NOMO-1 treated with dmso at 0.1 percent for 144 hours (cell line): ENCODE results near the gene DDX54.
"Not testable (repeated sequence)": the region's sequence is repeated elsewhere in the genome, so short reads cannot be mapped to it uniquely, and the experiment has no call there.

Source experiments
- DNase-seq: peaks from one replicate; lab custom pipeline; 2025; ENCODE audit not compliant: unreplicated experiment; lab: John Stamatoyannopoulos, UW

The DDX54 gene

GRCh38 chr12:113220593-113221180 is 35.4 kb upstream of the DDX54 start:
- DNase-seq: no peak

GRCh38 chr12:113216027-113216426 is 30.7 kb upstream of the DDX54 start:
- no peak for DNase-seq

- DNase-seq: peak; percentile 85
These were observed 29.7 kb upstream of the DDX54 start for GRCh38 chr12:113214895-113215400.

GRCh38 chr12:113211160-113211559 is 25.9 kb upstream of the DDX54 start:
- no peak for DNase-seq

DNA sequence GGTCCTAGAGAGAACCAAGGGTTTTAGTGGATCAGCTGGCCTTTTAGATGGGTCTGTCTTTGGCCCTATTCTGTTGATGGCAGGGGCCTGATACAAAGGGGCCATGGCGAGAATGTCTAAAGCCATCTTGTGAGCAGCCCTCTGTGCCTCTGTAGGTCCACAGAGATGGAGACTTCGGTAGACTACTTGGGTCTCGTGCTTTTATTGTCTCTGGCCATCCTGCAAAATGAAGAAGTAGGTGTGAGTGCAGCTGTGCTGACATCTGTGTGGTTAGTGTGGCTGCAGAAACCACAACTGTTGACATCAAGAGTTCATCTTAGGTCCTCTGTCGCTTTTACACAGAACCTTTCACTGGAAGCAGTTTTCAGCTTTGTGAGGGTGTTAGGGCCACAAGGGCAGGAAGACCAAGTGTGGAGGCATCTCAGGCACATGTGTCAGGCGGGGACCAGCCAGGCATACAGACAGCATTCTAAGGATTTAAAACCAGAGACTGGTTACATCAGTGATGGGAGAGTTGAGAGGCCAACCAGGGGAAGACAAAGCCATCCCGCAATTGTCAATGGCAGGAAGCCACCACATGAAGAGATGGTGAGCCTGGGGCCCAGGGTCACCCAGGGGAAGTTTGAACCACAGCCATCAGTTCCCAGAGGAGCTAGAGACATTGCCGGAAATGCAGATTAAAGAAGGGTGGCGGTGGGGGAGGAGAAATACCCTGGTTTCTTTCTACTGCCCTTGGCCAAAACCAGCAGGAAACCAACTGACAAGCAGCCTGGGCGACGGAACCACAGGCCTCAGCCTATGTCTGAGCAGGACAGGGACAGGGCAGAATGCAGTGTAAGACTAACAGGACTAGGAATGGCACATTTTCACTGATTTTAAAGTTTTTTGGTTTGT is 23.0 kb upstream of the DDX54 start:
- peak; percentile 97 for DNase-seq

DNA sequence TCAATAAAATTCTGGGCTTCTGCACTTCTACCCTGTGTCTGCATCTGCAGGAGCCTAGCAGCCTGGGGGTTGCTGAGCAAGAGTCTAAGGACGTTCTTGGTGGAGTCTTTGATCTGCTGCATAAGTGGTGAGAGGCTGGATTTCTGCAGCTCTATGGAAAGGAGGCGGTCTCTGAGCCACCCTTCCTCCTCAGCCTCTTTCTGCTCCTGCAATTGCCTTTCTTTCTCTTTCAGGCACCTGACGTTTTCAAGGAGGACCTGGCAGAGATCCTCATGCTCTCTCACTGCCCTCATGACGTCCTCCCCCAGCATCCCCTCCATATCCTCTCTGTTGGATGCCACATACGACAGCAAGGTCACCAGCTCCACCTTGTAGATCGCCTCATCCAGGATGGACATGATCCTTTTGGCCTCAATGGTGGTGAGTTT is 22.3 kb upstream of the DDX54 start:
- DNase-seq: peak; percentile 24

GRCh38 chr12:113206802-113207201 is 21.5 kb upstream of the DDX54 start:
- DNase-seq: not testable (repeated sequence)

DNA sequence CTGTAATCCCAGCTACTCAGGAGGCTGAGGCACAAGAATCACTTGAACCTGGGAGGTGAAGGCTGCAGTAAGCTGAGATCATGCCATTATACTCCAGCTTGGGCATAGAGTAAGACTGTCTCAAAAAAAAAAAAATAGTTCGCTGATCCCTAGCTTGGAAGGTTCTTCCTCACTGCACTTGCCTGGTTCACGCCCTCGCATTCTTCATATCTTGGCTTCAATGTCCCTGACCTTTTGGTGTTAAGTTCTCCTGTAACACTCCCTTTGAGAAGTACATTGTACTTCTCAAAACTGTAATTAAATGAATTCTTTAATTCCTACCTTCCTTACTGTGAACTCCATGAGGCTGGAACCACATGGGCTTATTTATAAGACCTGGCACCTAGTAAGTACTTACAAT is 19.5 kb upstream of the DDX54 start:
- no peak for DNase-seq

DNA sequence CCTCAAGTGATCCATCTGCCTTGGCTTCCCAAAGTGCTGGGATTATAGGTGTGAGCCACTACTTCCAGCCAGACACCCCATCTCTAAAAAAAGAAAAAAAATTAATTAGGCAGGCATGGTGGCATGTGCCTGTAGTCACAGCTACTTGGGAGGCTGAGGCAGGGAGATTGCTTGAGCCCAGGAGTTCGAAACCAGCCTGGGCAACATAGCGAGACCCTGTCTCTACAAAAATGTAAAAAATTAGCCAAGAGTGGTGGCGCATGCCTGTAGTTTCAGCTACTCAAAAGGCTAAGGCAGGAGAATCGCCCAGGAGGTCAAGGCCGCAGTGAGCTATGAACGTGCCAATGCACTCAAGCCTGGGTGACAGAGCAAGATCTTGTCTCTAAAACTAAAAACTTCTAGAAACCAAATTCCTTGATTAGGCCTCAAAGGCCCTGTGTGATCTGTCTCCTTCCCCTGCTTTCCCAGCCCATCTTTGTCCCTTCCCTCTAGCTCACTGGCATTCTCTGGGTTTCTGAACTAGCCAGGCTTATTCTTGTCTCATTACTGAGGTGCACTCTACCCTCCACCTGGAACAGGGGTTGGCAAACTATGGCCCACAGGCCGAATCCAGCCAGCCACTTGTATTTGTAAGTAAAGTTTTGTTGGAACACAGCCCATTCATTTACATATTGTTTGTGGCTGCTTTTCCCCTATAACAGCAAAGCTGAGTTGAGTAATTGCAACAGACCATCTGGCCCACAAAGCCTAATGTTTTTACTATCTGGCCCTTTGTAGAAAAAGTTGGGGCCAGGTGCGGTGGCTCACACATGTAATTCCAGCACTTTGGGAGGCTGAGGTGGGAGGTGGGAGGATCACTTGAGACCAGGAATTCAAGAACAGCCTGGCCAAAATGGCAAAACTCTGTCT is 18.8 kb upstream of the DDX54 start:
- DNase-seq: no peak

DNA sequence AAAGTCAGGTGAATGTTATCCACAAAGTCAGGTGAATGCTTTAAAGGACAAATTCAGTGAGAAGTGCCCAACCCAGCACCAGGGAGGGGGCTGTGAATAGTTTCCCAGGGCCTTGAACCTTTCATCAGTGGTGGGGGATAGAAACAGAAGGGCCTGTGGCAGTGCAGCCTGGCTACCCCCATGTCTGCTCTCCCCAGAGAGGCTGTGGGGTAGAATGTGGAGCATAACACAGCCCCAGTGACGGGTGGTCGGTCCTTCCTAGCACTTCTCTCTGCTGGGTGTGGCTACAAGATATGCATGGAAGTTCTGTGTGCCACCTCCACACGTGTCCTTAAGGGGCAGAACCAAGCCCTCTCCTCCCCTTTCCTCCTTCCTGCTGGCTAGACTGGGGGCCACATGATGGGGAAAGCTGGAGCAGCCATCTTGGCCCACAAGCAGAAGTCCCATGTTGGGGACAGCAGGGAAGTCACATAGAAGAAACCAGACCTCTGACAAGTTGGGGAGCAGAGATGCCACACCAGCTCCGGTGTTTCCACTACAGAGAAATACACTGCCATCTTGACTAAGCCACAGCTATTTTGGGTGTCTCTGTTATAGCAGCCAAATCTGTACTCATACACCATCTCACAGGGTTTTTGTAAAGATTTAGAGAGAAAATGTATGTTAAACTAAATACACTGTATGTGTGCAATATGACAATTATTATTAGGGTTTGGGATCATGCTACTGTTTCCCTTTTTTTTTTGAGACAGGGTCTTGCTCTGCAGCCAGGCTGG is 17.2 kb upstream of the DDX54 start:
- no peak for DNase-seq

DNA sequence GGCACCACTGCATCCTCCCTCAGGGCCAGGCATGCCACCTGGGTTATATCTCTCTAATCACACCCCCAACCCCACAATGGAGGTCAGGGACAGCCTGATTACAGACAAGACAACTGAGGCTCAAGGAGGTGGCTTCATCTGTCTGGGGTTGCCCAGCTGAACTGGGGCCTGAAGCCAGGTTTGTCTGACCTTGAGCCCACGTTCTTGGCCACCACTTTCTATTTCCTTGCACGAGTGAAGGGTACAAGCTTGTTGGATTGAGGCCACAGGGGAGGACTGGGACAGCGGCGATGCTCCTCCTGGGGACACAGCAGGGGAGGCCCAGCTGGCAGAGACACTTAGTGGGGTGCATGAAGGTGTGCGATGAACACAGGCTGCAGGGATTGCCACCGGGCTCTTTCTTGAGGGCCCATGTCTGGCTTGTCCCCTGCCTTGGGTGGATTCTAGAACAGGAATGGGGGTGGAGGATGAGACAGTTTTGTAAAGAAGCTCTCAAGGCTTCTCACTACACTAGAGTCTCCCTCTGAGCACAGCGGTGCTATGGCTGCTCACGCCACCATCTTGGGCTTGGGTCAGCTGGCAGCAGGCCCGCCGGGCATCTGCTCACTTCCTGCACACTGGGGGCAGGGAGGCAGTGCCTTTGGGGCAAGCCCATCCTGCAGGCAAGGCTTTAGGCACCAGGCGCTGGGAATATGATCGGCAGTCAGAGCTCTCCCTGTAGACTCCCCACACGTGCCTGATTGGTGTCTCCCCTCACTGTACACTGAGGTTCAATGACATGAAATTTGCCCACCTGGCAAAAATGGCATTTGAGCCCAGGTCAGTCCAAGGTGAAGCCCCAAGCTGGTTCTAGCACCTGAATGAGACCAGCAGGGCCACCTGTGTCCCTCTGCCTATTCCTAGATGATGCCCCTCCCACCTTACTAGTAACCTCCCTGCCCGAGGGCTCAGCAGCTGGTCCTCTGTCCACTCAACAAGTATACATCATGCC is 16.2 kb upstream of the DDX54 start:
- DNase-seq: no peak

GRCh38 chr12:113200021-113200797 is 14.9 kb upstream of the DDX54 start:
- peak; percentile 12 for DNase-seq

GRCh38 chr12:113198296-113198695 is 13.0 kb upstream of the DDX54 start:
- no peak for DNase-seq

- no peak for DNase-seq
These were observed 12.3 kb upstream of the DDX54 start for GRCh38 chr12:113197518-113198077.

GRCh38 chr12:113196990-113197389 is 11.7 kb upstream of the DDX54 start:
- peak; percentile 73 for DNase-seq

- DNase-seq: no peak
These were observed 11.3 kb upstream of the DDX54 start for GRCh38 chr12:113196582-113196981.

DNA sequence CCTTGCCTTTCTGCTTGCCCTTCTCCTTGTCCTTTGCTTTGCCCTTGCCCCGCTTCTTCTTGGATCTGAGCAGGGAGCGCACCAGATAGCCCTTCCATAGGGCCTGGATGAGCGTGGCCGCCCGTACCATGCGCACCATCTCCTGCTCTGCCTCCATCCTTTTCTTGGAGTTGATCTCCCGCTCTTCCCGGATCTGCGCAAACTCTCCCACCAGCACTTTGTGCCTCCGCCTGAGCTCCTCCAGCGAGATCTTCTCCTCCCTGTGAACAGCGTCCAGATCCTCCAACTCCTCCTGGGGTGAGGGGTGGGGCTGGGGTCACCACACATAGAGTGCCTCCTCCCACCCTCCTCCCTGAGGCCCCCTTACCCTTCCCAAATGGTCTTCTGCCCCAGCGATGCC is 10.3 kb upstream of the DDX54 start:
- no peak for DNase-seq

DNA sequence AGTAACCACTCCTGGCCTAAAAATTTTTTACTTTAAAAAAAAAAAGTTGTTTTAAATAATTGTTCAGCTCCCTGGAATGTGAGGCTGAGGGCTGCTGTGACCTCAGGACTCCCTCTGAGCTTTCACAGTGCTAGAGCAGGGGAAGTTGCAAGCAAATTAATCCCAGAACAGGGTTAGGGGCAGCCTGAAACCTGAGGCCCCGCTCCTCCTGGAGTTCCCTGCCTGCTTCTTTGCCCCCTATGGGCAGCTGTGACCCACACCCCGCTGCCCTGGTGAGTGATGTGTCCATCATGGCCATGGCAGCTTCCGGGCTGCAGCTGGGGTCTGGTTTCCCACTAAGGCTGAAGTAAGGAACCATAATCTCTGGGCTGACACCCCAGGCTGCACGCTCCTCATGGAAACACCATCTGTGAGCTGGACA is 9.7 kb upstream of the DDX54 start:
- DNase-seq: no peak
